ENCODE data around the gene B4GALNT2. TPM values are rescaled to one million over a fixed set of nuclear protein-coding genes. Genes with fewer than 3 reads are reported as not detected.

The B4GALNT2 gene
- total and polyA plus RNA-seq, 2 experiments from 2014 or later: not detected

DNA sequence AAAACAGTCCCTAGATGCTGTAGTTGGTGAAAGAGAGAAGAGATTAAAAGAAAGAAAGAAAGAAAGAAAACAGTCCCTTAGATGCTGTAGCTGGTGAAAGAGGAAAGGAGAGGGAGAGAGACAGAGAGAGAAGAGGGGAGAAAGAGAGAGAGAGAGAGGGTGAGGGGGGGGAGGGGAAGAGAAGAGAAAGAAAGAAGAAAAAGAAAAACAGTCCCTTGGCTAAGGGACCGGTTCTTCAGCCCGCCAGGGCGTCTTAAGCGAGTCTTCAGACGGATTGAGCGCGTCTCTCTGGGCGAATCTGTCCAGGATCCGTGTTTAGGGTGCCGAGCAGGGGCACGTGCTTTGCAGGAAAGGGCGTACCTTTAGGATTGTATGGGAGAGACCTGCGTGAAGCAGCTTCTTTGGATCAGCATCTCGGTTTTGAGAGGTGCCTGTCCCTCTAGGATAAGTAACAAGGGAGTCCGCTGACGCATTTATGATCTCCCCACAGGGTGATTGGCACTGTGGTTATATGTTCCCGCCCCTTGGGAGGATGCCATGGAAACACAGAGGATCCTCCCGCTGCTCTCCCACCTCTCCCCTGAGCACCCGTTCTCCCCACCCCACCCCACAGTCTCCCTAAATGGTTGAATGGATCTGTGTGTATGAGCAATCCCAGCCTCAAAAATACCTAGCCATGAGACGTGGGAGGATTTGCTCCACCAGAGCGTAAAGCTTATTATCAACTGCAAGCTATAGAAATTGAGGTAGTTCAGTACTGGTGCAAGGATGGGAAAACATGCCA lies 61.1 kb downstream of the B4GALNT2 start:
- no peaks in the 10 kb centered on the region for H3K9me3 ChIP-seq (ENCODE audit: low read depth)
- H2AFZ ChIP-seq: peak overlapping the region; percentile 93
- peak; percentile 70 for DNase-seq
- no peaks in the 10 kb centered on the region for H3K9me2 ChIP-seq (ENCODE audit: insufficient read depth)
- H3K27me3 ChIP-seq (replicated peaks; ENCODE audit: insufficient read depth): no peaks in the 10 kb centered on the region
- no peaks in the 10 kb centered on the region for H3K36me3 ChIP-seq (ENCODE audit: low read depth)
- H3K9ac ChIP-seq: peak overlapping the region; percentile 86
- peak overlapping the region; percentile 87 for H3K4me3 ChIP-seq
- TF ChIP-seq EZH2phosphoT487 (IDR thresholded peaks at IDR 0.05; ENCODE audit: insufficient read depth, low read depth): no peak
- TF ChIP-seq EZH2 (IDR thresholded peaks at IDR 0.05; ENCODE audit: insufficient read depth, poor library complexity, severe bottlenecking): no peak
- peak overlapping the region; percentile 79 for H3K4me2 ChIP-seq (ENCODE audit: unreplicated experiment)
- in situ Hi-C loops (cut with MboI): no loop called here
- peak overlapping the region; percentile 87 for H3K27ac ChIP-seq
- H3F3A ChIP-seq (ENCODE audit: insufficient read depth): no peaks in the 10 kb centered on the region
- WGBS, 2 experiments (ENCODE audit: low coverage in 1 of 2, low lambda C conversion rate in 2 of 2, missing lambda C conversion rate in 2 of 2): 7% methylated on average over 21 of the region's 21 CpGs
- H4K20me1 ChIP-seq (ENCODE audit: insufficient read depth): no peaks in the 10 kb centered on the region
- H3K79me2 ChIP-seq (ENCODE audit: insufficient read depth): no peaks in the 10 kb centered on the region
- no peaks in the 10 kb centered on the region for H3K4me1 ChIP-seq (ENCODE audit: insufficient read depth)

DNA sequence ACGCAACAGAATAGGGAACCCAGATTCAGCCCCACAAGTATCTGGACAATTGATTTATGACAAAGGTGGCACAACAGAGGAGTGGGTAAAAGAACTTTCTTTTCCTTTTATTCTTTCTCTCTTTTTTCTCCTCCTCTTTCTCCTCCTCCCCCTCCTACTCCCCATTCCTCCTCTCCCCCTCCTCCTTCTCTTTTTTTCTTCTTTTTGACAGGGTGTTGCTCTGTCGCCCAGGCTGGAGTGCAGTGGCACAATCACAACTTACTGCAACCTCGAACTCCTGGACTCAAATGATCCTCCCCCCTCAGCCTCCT lies 61.7 kb downstream of the B4GALNT2 start:
- H3K79me2 ChIP-seq (ENCODE audit: insufficient read depth): no peaks in the 10 kb centered on the region
- H3K27ac ChIP-seq: no peak overlapping the region
- in situ Hi-C loops (cut with MboI): no loop called here
- TF ChIP-seq EZH2phosphoT487 (IDR thresholded peaks at IDR 0.05; ENCODE audit: insufficient read depth, low read depth) (no peak), EZH2 (IDR thresholded peaks at IDR 0.05; ENCODE audit: insufficient read depth, poor library complexity, severe bottlenecking) (no peak)
- no peaks in the 10 kb centered on the region for H3F3A ChIP-seq (ENCODE audit: insufficient read depth)
- no peaks in the 10 kb centered on the region for H3K27me3 ChIP-seq (replicated peaks; ENCODE audit: insufficient read depth)
- no peak overlapping the region for H3K4me3 ChIP-seq
- H3K4me1 ChIP-seq (ENCODE audit: insufficient read depth): no peaks in the 10 kb centered on the region
- DNase-seq: no peak
- H3K9me2 ChIP-seq (ENCODE audit: insufficient read depth): no peaks in the 10 kb centered on the region
- H4K20me1 ChIP-seq (ENCODE audit: insufficient read depth): no peaks in the 10 kb centered on the region
- H3K9ac ChIP-seq: no peak overlapping the region
- 36 to 42% methylated on average over 3 of the region's 3 CpGs for WGBS, 2 experiments (ENCODE audit: low coverage in 1 of 2, low lambda C conversion rate in 2 of 2, missing lambda C conversion rate in 2 of 2)
- no peaks in the 10 kb centered on the region for H3K36me3 ChIP-seq (ENCODE audit: low read depth)
- peak overlapping the region; percentile 93; the same call in 1 of the 2 replicates for H2AFZ ChIP-seq
- peak overlapping the region; percentile 79 for H3K4me2 ChIP-seq (ENCODE audit: unreplicated experiment)
- no peaks in the 10 kb centered on the region for H3K9me3 ChIP-seq (ENCODE audit: low read depth)

DNA sequence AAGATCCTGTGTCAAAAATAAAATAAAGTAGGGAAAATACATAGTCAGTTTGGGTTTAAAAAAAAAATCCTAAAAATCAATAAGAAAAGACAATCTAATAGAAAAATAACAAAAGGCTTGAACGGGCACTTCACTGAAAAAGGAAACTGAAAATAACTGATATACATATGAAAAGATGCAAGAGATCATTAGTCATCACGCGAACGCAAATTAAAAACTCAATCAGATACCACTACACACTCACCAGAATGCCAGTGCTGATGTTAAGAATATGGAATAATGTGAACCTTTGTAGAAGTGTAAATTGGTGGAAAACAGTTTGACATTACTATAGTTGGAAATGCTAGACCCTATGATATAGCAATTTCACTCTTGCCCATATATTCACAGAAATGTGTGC lies 63.2 kb downstream of the B4GALNT2 start:
- H3K9me2 ChIP-seq (ENCODE audit: insufficient read depth): no peaks in the 10 kb centered on the region
- no peaks in the 10 kb centered on the region for H3K9me3 ChIP-seq (ENCODE audit: low read depth)
- H3F3A ChIP-seq (ENCODE audit: insufficient read depth): no peaks in the 10 kb centered on the region
- no peak overlapping the region for H3K9ac ChIP-seq
- no peaks in the 10 kb centered on the region for H3K27me3 ChIP-seq (replicated peaks; ENCODE audit: insufficient read depth)
- H4K20me1 ChIP-seq (ENCODE audit: insufficient read depth): no peaks in the 10 kb centered on the region
- H2AFZ ChIP-seq: no peak overlapping the region
- no peak overlapping the region for H3K4me3 ChIP-seq
- TF ChIP-seq EZH2 (IDR thresholded peaks at IDR 0.05; ENCODE audit: insufficient read depth, poor library complexity, severe bottlenecking) (no peak), EZH2phosphoT487 (IDR thresholded peaks at IDR 0.05; ENCODE audit: insufficient read depth, low read depth) (no peak)
- no peak overlapping the region for H3K27ac ChIP-seq
- H3K4me1 ChIP-seq (ENCODE audit: insufficient read depth): no peaks in the 10 kb centered on the region
- H3K4me2 ChIP-seq (ENCODE audit: unreplicated experiment): no peak overlapping the region
- no peaks in the 10 kb centered on the region for H3K79me2 ChIP-seq (ENCODE audit: insufficient read depth)
- no peak for DNase-seq
- in situ Hi-C loops (cut with MboI): no loop called here
- no peaks in the 10 kb centered on the region for H3K36me3 ChIP-seq (ENCODE audit: low read depth)
- WGBS, 2 experiments (ENCODE audit: low coverage in 1 of 2, low lambda C conversion rate in 2 of 2, missing lambda C conversion rate in 2 of 2): 83 to 90% methylated on average over 4 of the region's 4 CpGs

DNA sequence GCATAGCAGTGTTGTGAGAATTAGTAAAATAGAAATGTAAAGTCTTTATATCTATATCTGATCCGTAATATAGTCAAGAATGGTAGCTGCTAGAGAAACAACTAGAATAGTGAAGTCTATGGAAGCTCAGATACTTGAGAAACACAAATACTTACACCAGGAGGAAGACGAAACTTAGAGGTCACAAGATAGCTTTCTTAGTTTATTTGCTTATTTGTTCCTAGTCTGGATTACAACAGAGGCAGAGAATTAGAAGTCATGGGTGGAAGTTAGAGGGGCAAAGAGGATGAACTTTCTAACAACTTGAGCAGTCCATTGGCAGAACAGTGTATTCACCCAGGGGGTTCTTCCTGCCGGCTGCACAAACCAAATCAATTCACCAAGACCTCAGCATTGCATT lies 64.0 kb downstream of the B4GALNT2 start:
- in situ Hi-C loops (cut with MboI): no loop called here
- Histone ChIP-seq H2AFZ (no peak overlapping the region), H3K79me2 (ENCODE audit: insufficient read depth) (no peaks in the 10 kb centered on the region), H3K4me3 (no peak overlapping the region), H3K27ac (no peak overlapping the region), H3F3A (ENCODE audit: insufficient read depth) (no peaks in the 10 kb centered on the region), H4K20me1 (ENCODE audit: insufficient read depth) (no peaks in the 10 kb centered on the region), H3K9me2 (ENCODE audit: insufficient read depth) (no peaks in the 10 kb centered on the region), H3K4me1 (ENCODE audit: insufficient read depth) (no peaks in the 10 kb centered on the region), H3K9me3 (ENCODE audit: low read depth) (no peaks in the 10 kb centered on the region), H3K4me2 (ENCODE audit: unreplicated experiment) (no peak overlapping the region), H3K36me3 (ENCODE audit: low read depth) (no peaks in the 10 kb centered on the region), H3K27me3 (replicated peaks; ENCODE audit: insufficient read depth) (no peaks in the 10 kb centered on the region), H3K9ac (no peak overlapping the region)
- TF ChIP-seq EZH2 (IDR thresholded peaks at IDR 0.05; ENCODE audit: insufficient read depth, poor library complexity, severe bottlenecking): no peak
- TF ChIP-seq EZH2phosphoT487 (IDR thresholded peaks at IDR 0.05; ENCODE audit: insufficient read depth, low read depth): no peak
- no peak for DNase-seq
- WGBS, 2 experiments (ENCODE audit: low coverage in 1 of 2, low lambda C conversion rate in 2 of 2, missing lambda C conversion rate in 2 of 2): 75 to 80% methylated on average over 3 of the region's 3 CpGs
